Activated naive CD8-positive, alpha-beta T cell treated with anti-CD3 and anti-CD28 coated beads, Interleukin-2, amount 50 U/mL, for 24 hours (primary cell): Measurements from ENCODE around the gene EVI5.
A peak's percentile ranks its signal among the peaks of the same experiment; 100 is the strongest.
"Not testable (repeated sequence)": the region's sequence is repeated elsewhere in the genome, so short reads cannot be mapped to it uniquely, and the experiment has no call there.

Experiments used
- ATAC-seq: fragments of 150-1000 bp; cut with Tn5 transposase; one replicate; pipeline ENCODE4 v1.10.0; 2021
- DNase-seq: peaks from one replicate; pipeline ENCODE4 v3.0.0; 2021
- H3K27ac Mint-ChIP-seq: one replicate; pipeline ENCODE4 v1.8.0; 2021; ENCODE audit warnings: mild to moderate bottlenecking, mixed read lengths
- H3K27me3 Mint-ChIP-seq: one replicate; pipeline ENCODE4 v1.8.0; 2021; ENCODE audit warnings: mixed read lengths
- H3K36me3 Mint-ChIP-seq: one replicate; pipeline ENCODE4 v1.8.0; 2021; ENCODE audit warnings: low read depth, mixed read lengths
- H3K4me1 Mint-ChIP-seq: one replicate; pipeline ENCODE4 v1.8.0; 2021; ENCODE audit warnings: mixed read lengths
- H3K4me3 Mint-ChIP-seq: one replicate; pipeline ENCODE4 v1.8.0; 2021; ENCODE audit warnings: mild to moderate bottlenecking, moderate library complexity, mixed read lengths
- H3K9me3 Mint-ChIP-seq: one replicate; pipeline ENCODE4 v1.8.0; 2021; ENCODE audit warnings: mixed read lengths

EVI5 gene

DNA sequence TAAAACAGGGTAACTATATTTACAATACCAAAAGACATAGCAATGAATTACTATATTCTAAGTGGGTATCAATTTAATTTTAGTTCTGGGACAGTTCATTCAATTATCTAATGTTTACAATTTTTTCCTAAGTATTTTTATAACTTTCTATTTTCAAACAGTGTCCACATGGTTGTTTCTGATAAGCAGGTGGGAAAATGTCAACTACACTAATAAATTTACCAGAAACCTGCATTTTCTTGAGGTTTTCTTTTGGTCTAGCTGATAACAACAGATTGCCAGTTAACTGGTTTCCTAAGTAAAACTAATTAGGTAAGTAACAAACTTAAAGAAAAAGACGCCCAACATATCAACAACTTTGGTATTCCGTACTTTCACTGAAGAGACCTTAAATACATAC lies 213.3 kb downstream of the EVI5 start:
- Mint-ChIP-seq H3K4me1 (peaks cover 49% of the 10 kb centered on the region), H3K4me3 (peak overlapping the region; percentile 48), H3K27ac (no peak overlapping the region), H3K9me3 (no peaks in the 10 kb centered on the region), H3K27me3 (no peaks in the 10 kb centered on the region), H3K36me3 (peaks cover 67% of the 10 kb centered on the region)
- ATAC-seq (no peak), DNase-seq (no peak)

DNA sequence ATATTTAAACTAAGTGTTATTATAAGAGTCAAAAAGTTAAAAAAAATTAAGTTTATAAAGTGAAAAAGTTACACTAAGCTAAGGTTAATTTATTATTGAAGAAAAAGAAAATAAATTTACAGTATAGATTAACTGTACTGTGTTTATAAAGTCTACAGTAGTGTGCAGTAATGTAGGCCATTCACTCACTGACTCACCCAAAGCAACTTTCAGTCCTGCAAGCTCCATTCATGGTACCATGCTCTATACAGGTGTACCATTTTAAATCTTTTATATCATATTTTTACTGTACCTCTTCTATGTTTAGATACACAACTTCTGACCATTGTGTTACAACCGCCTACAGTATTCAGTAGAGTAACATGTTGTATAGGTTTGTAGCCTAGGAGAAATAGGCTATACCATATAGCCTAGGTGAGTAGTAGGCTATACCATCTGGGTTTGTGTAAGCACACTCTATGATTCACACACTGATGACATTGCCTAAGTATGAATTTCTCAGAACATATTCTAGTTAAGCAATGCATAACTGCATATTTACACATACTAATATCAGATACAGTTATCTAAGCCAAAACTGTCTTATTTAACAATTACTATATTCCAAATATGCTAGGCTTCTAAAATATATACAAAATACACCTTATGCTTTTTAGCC lies 217.6 kb downstream of the EVI5 start:
- no peak overlapping the region for H3K4me3 Mint-ChIP-seq
- no peaks in the 10 kb centered on the region for H3K27me3 Mint-ChIP-seq
- no peak for DNase-seq
- H3K36me3 Mint-ChIP-seq, result peaks cover 71% of the 10 kb centered on the region
- H3K4me1 Mint-ChIP-seq, result peaks cover 55% of the 10 kb centered on the region
- no peak overlapping the region for H3K27ac Mint-ChIP-seq
- ATAC-seq, result peak; percentile 80
- no peaks in the 10 kb centered on the region for H3K9me3 Mint-ChIP-seq

DNA sequence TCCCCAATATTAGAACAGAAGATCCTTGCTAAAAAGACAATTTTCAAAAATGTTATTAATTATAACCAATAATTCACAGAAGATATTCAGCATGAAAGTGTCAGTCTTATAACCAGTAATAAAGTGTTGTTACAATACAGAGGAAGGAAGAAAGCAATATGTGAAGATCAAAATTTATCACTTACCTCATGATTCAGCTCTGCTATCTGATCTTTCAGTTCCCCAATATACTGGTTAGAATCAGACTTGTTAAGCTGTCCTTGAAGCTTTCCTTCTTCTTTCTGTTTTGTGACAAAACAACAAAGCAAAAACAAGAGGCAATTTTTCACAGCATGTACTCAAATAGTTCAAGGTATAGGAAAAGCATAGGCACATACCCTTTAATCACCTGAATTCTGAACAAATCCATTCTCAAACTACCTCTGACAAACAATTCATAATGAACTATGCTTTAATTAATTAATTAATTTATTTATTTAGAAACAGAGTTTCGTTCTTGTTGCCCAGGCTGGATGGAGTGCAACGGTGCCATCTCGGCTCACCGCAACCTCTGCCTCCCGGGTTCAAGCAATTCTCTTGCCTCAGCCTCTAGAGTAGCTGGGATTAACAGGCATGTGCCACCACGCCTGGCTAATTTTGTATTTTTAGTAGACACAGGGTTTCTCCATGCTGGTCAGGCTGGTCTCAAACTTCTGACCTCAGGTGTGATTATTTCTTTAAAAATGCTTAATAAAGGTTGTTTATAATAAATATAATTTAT lies 221.3 kb downstream of the EVI5 start:
- no peaks in the 10 kb centered on the region for H3K27me3 Mint-ChIP-seq
- ATAC-seq (no peak), DNase-seq (no peak)
- H3K4me3 Mint-ChIP-seq, result no peak overlapping the region
- H3K9me3 Mint-ChIP-seq, result no peaks in the 10 kb centered on the region
- peaks cover 73% of the 10 kb centered on the region for H3K36me3 Mint-ChIP-seq
- H3K4me1 Mint-ChIP-seq, result peaks cover 28% of the 10 kb centered on the region
- H3K27ac Mint-ChIP-seq, result no peak overlapping the region

DNA sequence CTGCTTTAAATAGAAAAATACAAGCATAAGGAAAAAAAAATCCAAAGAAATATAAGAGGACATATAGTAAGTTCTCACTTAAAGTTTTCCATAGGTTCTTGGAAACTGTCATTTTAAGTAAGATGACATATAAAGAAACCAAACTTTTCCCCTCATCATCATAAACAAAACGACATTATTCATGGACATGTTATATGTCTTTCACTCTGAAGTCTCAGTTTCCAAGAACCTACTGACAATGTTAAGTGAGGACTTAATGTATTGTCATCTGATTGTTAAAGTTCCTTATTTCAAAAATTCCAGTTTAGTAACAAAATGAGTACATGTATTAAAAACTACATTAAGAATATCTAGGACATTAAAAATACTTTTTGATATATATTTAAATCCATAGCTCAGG lies 228.6 kb downstream of the EVI5 start:
- peak; percentile 61 for ATAC-seq
- Mint-ChIP-seq H3K36me3 (peaks cover 76% of the 10 kb centered on the region), H3K4me1 (peaks cover 43% of the 10 kb centered on the region), H3K27ac (peak overlapping the region; percentile 84), H3K4me3 (no peak overlapping the region), H3K27me3 (no peaks in the 10 kb centered on the region), H3K9me3 (peaks cover 6% of the 10 kb centered on the region)
- no peak for DNase-seq

DNA sequence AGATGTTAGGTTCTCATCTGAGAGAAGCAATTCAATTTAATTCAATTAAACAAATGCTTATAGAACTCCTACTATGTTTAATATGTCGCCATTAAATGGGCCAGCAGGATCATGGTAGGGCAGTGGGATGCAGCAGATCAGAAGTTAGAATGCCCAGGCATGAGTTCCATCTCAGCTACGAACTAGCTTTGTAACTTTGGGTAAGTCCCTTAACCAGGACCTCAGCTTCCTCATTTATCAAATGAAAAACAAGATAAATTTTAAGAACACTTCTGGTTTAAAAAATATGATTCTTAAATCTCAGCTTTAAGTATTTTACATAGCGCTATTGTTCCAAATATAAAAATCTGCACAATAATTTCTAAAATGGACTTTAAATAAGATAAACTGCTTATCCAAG lies 230.7 kb downstream of the EVI5 start:
- DNase-seq (no peak), ATAC-seq (no peak)
- H3K36me3 Mint-ChIP-seq, result peaks cover 71% of the 10 kb centered on the region
- no peak overlapping the region for H3K4me3 Mint-ChIP-seq
- H3K27ac Mint-ChIP-seq, result no peak overlapping the region
- H3K4me1 Mint-ChIP-seq, result peaks cover 42% of the 10 kb centered on the region
- peaks cover 6% of the 10 kb centered on the region for H3K9me3 Mint-ChIP-seq
- H3K27me3 Mint-ChIP-seq, result no peaks in the 10 kb centered on the region

DNA sequence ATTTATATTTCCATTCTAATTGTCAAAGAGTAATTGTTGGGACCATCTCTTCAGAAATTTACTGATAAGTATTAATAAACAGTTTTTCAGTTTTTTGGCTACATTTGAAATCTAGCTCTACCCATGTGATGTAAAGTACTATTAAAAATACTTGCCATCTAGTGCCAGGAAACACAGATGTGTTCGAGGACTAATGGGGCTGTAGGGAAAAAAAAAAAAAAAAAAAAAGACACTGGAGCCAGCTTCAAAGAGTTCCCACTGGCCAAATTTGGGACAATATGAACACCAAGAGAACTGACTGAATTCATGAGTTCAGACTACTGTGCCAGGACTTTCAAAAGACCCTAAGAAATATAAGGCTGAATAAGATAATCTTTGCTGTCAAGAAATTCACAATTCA lies 233.0 kb downstream of the EVI5 start:
- H3K27ac Mint-ChIP-seq, result no peak overlapping the region
- no peaks in the 10 kb centered on the region for H3K27me3 Mint-ChIP-seq
- peaks cover 74% of the 10 kb centered on the region for H3K36me3 Mint-ChIP-seq
- DNase-seq, result no peak
- peaks cover 34% of the 10 kb centered on the region for H3K4me1 Mint-ChIP-seq
- H3K9me3 Mint-ChIP-seq, result no peaks in the 10 kb centered on the region
- no peak for ATAC-seq
- no peak overlapping the region for H3K4me3 Mint-ChIP-seq

DNA sequence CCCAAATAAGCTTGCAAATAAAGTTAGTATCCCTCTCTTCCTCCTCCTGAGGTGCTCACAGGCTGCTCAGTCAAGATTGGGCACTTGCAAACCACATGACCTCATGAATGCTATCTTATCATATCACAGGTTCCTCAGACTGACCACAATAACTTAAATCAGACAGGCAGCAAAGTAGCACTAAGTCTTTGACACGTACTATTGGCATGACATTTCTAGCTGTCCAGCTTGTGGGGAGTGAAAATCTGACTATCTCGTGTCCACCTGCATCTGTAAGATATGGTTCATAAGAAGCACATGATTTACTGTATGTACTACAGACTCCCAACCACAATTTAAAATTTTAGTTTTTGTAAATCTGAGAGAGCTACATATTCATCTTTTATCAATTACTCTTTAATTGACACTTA lies 240.1 kb downstream of the EVI5 start:
- Mint-ChIP-seq H3K4me3 (peak overlapping the region; percentile 34), H3K4me1 (peaks cover 57% of the 10 kb centered on the region)
- ATAC-seq, result peak; percentile 72

DNA sequence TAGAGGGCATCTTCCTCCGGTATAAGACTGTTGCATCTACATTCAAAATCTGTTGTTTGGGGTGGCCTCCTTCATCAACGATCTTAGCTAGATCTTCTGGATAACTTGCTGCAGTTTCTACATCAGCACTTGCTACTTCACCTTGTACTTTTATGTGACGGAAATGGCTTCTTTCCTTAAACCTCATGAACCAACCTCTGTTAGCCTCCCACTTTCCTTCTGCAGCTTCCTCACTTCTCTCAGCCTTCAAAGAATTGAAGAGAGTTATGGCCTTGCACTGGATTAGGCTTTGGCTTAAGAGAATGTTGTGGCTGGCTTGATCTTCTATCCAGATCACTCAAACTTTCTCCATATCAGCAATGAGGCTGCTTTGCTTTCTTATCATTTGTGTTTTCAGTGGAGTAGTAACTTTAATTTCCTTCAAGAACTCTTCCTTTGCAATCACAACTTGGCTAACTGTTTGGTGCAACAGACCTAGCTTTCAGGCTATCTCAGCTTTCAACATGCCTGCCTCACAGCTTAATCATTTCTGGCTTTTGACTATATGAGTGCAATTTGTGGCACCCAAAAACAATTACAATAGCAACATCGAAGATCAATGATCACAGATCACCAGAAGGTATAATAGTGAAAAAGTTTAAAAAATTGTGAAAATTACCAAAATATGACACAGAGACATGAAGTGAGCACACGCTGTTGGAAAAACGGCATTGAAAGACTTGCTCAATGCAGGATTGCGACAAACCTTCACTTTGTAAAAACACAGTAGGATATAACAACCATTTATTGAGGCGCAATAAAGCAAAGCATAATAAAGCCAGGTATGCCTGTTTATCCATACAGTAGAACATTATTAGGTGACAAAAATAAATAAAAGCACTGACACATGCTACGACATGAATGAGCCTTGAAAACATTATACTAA lies 241.5 kb downstream of the EVI5 start:
- Mint-ChIP-seq H3K36me3 (peaks cover 66% of the 10 kb centered on the region), H3K27ac (no peak overlapping the region), H3K4me1 (peaks cover 69% of the 10 kb centered on the region), H3K4me3 (no peak overlapping the region), H3K27me3 (no peaks in the 10 kb centered on the region), H3K9me3 (no peaks in the 10 kb centered on the region)
- no peak for DNase-seq
- ATAC-seq, result no peak

More for the DNA sequence above, 240.1 kb downstream of the EVI5 start:
- Mint-ChIP-seq H3K27ac (no peak overlapping the region), H3K36me3 (peaks cover 72% of the 10 kb centered on the region), H3K9me3 (no peaks in the 10 kb centered on the region), H3K27me3 (no peaks in the 10 kb centered on the region)
- no peak for DNase-seq

DNA sequence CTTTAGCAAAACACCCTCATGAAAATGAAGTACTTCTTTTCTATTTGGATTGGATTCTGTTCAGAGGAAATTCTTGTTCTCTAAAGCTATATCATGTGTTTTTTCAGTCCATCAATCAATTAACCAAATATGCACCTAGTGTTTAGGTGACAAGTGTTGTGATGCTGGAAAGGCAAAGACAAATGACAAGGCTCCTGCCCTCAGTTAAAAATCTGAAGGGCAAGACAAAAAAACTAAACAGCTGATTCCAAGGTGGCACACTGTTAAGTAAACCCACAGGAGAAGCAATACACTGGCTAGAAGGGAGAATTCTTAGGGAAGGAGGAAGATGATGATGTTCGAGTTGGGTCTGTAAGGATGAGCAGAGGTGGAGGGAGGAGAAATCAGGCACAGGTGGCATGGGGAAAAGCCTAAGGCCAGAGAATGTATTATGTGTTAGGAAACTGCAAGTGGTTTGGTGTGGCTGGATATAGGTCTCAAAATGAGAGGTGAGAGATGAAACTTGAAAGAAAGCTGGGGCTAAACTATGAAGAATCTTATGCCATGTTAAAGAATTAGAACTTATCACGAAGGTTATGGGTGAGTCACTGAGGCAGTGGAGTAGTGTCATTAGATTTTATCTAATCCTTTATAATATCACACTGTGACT lies 246.4 kb downstream of the EVI5 start:
- no peaks in the 10 kb centered on the region for H3K9me3 Mint-ChIP-seq
- peaks cover 52% of the 10 kb centered on the region for H3K36me3 Mint-ChIP-seq
- peak overlapping the region; percentile 70 for H3K4me3 Mint-ChIP-seq
- H3K27me3 Mint-ChIP-seq, result no peaks in the 10 kb centered on the region
- H3K27ac Mint-ChIP-seq, result peak overlapping the region; percentile 100
- ATAC-seq (peak; percentile 81), DNase-seq (peak; percentile 39)
- H3K4me1 Mint-ChIP-seq, result peaks cover 92% of the 10 kb centered on the region

DNA sequence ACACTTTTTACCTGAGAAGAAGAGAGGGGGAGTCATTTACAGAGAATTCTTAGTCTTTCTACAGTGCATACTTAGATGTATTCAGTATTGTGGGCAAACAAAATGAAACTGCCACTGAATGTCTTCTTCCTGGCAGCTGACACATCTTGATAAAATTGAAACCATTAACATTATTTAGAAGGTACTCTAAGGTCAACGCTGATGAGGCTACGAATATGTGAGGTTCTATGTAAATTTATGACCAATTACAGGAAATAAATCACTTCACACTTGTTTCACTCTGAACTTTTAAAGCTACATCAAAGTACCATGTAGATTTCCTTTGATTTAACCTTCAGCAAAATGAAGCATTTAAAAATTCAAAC lies 246.9 kb downstream of the EVI5 start:
- Mint-ChIP-seq H3K4me1 (peaks cover 92% of the 10 kb centered on the region), H3K27me3 (no peaks in the 10 kb centered on the region), H3K27ac (peak overlapping the region; percentile 100), H3K4me3 (peak overlapping the region; percentile 70), H3K36me3 (peaks cover 52% of the 10 kb centered on the region), H3K9me3 (no peaks in the 10 kb centered on the region)
- DNase-seq, result no peak
- peak; percentile 72 for ATAC-seq

DNA sequence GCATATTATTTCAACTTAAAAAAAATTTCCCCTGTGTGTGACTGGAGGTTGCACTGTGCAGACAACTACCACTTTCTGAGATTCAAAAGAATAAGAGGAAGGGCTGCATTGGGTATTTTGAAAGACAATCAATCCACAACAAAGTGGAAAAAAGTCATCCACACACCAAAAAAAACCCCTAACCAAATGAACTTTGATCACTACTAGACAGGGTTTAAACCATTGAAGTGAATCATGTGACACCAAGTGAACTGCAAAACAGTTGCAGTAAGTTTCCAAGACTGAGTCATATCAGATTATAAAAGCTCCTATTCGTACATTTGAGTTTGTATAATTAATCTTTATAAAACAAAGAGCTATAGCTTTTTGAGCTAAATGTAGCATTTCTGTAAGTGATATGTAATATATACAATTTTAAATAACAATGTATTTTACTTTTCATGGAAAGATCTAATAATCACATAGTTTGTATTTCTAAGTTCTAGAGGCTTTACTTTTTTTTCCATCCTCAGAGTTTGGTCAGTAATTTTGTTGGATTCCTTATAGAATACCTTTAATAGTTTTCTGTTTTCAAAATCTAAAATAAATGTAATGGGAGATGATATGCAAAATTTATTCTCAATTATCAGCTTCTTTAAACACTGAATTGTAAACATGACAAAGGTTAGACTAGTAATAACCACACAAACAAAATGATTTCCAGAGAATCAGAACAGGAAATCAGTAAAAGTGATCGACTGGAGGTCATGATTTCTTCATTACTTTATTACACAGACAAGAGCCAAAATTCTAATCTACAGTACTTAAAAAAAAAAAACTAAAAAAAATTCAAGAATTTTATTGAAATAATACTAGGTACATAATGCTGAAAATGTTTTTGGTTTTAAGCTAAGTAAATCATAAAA lies 247.7 kb downstream of the EVI5 start:
- Mint-ChIP-seq H3K4me3 (peak overlapping the region; percentile 70), H3K27me3 (no peaks in the 10 kb centered on the region), H3K4me1 (peaks cover 94% of the 10 kb centered on the region), H3K9me3 (no peaks in the 10 kb centered on the region), H3K36me3 (peaks cover 52% of the 10 kb centered on the region), H3K27ac (peak overlapping the region; percentile 100)
- no peak for DNase-seq
- ATAC-seq, result peak; percentile 60

DNA sequence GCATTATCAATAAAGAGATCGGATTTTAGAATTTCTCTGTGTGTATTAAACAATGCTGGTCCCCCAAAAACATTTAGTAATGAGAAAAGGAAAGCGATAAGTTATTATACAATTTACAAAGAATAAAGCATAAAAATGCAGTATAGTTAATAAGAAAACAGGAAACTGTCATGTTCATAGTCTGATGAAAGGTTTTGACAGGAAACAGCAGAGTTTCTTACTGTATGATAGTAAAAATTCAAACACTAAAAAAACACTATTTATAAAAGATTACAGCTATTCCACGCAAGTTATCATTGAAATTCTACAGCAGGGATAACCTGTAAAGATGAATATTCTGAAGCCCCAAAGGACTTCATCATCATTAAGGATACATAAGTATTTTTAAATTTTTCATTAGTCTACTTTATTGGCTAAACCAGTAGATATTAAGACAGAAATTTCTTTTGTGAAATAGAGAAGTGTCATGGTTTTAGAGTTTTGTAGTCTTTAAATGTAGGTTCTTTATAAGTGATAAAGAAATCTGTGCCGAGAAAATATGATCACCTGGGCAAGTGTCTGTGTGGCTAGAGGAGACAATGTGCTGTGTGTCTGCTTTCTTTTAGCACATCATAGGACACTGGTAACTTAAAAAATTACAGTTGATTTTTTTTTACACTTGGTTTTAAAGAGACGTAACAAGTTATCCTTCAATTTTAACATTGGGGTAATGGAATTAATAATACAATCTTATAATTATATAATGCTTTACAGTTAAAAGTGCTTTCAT lies 248.5 kb downstream of the EVI5 start:
- Mint-ChIP-seq H3K27me3 (no peaks in the 10 kb centered on the region), H3K9me3 (no peaks in the 10 kb centered on the region), H3K27ac (peak overlapping the region; percentile 100), H3K4me1 (peaks cover 94% of the 10 kb centered on the region), H3K36me3 (peaks cover 52% of the 10 kb centered on the region), H3K4me3 (peak overlapping the region; percentile 70)
- DNase-seq (no peak), ATAC-seq (no peak)

DNA sequence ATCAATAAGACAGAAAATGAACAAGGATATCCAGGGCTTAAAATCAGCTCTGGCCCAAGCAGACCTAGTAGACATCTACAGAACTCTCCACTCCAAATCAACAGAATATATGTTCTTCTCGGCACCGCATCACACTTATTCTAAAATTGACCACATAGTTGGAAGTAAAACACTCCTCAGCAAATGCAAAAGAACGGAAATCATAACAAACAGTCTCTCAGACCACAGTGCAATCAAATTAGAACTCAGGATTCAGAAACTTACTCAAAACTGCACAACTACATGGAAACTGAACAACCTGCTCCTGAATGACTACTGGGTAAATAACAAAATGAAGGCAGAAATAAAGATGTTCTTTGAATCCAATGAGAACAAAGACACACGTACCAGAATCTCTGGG lies 252.5 kb downstream of the EVI5 start:
- not testable (repeated sequence) for DNase-seq, H3K9me3 Mint-ChIP-seq, ATAC-seq, H3K27me3 Mint-ChIP-seq
- H3K27ac Mint-ChIP-seq, result peak overlapping the region; percentile 100
- peaks cover 71% of the 10 kb centered on the region for H3K4me1 Mint-ChIP-seq
- H3K4me3 Mint-ChIP-seq, result peak overlapping the region; percentile 68
- peaks cover 71% of the 10 kb centered on the region for H3K36me3 Mint-ChIP-seq
